H9 (cell line): ENCODE measurements around the gene MGAT4C. TPM values are rescaled to one million over a fixed set of nuclear protein-coding genes. Genes with fewer than 3 reads are reported as not detected.

ENCODE experiments used
- DNase-seq: peaks from one replicate; pipeline ENCODE4 v3.0.0-alpha.2; 2017
- H2AFZ ChIP-seq: one replicate; pipeline ENCODE4 v1.6.1; 2013; ENCODE audit warnings: mild to moderate bottlenecking, low read length, control low read depth, moderate library complexity
- H2AK5ac ChIP-seq: 2 replicates; pipeline ENCODE4 v1.6.1; 2013; ENCODE audit warnings: low read length, control low read depth, mixed read lengths; ENCODE audit not compliant: insufficient read length
- H2BK120ac ChIP-seq: one replicate; pipeline ENCODE4 v1.6.1; 2013; ENCODE audit warnings: low read depth, mild to moderate bottlenecking, low read length, control low read depth, inconsistent platforms; ENCODE audit not compliant: poor library complexity, severe bottlenecking
- H2BK12ac ChIP-seq: 2 replicates; pipeline ENCODE4 v1.6.1; 2013; ENCODE audit warnings: low read length, control low read depth, mixed read lengths, low read depth; ENCODE audit not compliant: insufficient read length
- H2BK15ac ChIP-seq: 2 replicates; pipeline ENCODE4 v1.6.1; 2013; ENCODE audit warnings: low read depth, low read length, control low read depth
- H2BK20ac ChIP-seq: one replicate; pipeline ENCODE4 v1.6.1; 2013; ENCODE audit warnings: low read depth, mild to moderate bottlenecking, low read length, control low read depth, inconsistent platforms; ENCODE audit not compliant: poor library complexity, severe bottlenecking
- H2BK5ac ChIP-seq: 2 replicates; pipeline ENCODE4 v1.6.1; 2013; ENCODE audit warnings: low read length, control low read depth, mixed read lengths; ENCODE audit not compliant: insufficient read length
- H3K14ac ChIP-seq: 2 replicates; pipeline ENCODE4 v1.6.1; 2013; ENCODE audit warnings: low read length, control low read depth; ENCODE audit not compliant: insufficient read depth
- H3K18ac ChIP-seq: 2 replicates; pipeline ENCODE4 v1.6.1; 2013; ENCODE audit warnings: low read depth, mild to moderate bottlenecking, mixed read lengths, low read length, control low read depth; ENCODE audit not compliant: insufficient read length
- H3K23ac ChIP-seq: 2 replicates; pipeline ENCODE4 v1.6.1; 2013; ENCODE audit warnings: low read length, control low read depth, mixed read lengths, low read depth; ENCODE audit not compliant: insufficient read length
- H3K23me2 ChIP-seq: 2 replicates; pipeline ENCODE4 v1.6.1; 2013; ENCODE audit warnings: low read depth, mild to moderate bottlenecking, mixed read lengths, low read length, control low read depth; ENCODE audit not compliant: insufficient read length, poor library complexity, severe bottlenecking
- H3K27ac ChIP-seq: 2 replicates; pipeline ENCODE4 v1.5.1; 2013; ENCODE audit warnings: low read length, control low read depth, mixed read lengths, low read depth; ENCODE audit not compliant: insufficient read length
- H3K27me3 ChIP-seq: 2 replicates; pipeline ENCODE4 v1.6.1; 2013; ENCODE audit warnings: low read length, control low read depth, inconsistent platforms; ENCODE audit not compliant: insufficient read depth
- H3K4ac ChIP-seq: 2 replicates; pipeline ENCODE4 v1.6.1; 2013; ENCODE audit warnings: low read depth, mild to moderate bottlenecking, control low read depth, inconsistent platforms, low read length, moderate library complexity
- H3K4me1 ChIP-seq: 2 replicates; pipeline ENCODE4 v1.6.1; 2013; ENCODE audit warnings: low read length, control low read depth, inconsistent platforms; ENCODE audit not compliant: insufficient read depth
- H3K4me2 ChIP-seq: 2 replicates; pipeline ENCODE4 v1.6.1; 2013; ENCODE audit warnings: low read length, control low read depth, mixed read lengths; ENCODE audit not compliant: insufficient read length, insufficient read depth
- H3K56ac ChIP-seq: 2 replicates; pipeline ENCODE4 v1.6.1; 2013; ENCODE audit warnings: low read depth, mild to moderate bottlenecking, mixed read lengths, low read length, control low read depth; ENCODE audit not compliant: insufficient read length
- H3K79me1 ChIP-seq: 2 replicates; pipeline ENCODE4 v1.6.1; 2013; ENCODE audit warnings: low read depth, mild to moderate bottlenecking, moderate library complexity, low read length, control low read depth, inconsistent platforms; ENCODE audit not compliant: insufficient read depth, poor library complexity, severe bottlenecking
- H3K79me2 ChIP-seq: 2 replicates; pipeline ENCODE4 v1.6.1; 2013; ENCODE audit warnings: low read length, control low read depth, inconsistent platforms; ENCODE audit not compliant: insufficient read depth
- H3K9ac ChIP-seq: 2 replicates; pipeline ENCODE4 v1.6.1; 2013; ENCODE audit warnings: low read length, control low read depth, mixed read lengths; ENCODE audit not compliant: insufficient read length; ENCODE audit errors: extremely low read depth
- H3K9me3 ChIP-seq: one replicate; pipeline ENCODE4 v1.6.1; 2013; ENCODE audit warnings: low read depth, low read length, inconsistent platforms; ENCODE audit not compliant: control insufficient read depth
- H3T11ph ChIP-seq: one replicate; pipeline ENCODE4 v1.6.1; 2013; ENCODE audit warnings: mild to moderate bottlenecking, low read length, control low read depth, inconsistent platforms
- H4K20me1 ChIP-seq: one replicate; pipeline ENCODE4 v1.6.1; 2013; ENCODE audit not compliant: control insufficient read depth, insufficient read length, insufficient read depth
- H4K5ac ChIP-seq: 2 replicates; pipeline ENCODE4 v1.6.1; 2013; ENCODE audit warnings: low read depth, mild to moderate bottlenecking, mixed read lengths, low read length, control low read depth; ENCODE audit not compliant: insufficient read length
- H4K8ac ChIP-seq: replicated peaks from 2 replicates; pipeline ENCODE4 v1.6.1; 2013; ENCODE audit warnings: low read length, control low read depth, mixed read lengths, low read depth; ENCODE audit not compliant: insufficient read length
- H4K91ac ChIP-seq: 2 replicates; pipeline ENCODE4 v1.6.1; 2013; ENCODE audit warnings: low read depth, mild to moderate bottlenecking, moderate library complexity, mixed read lengths, low read length, control low read depth; ENCODE audit not compliant: insufficient read length
- H3K27ac Mint-ChIP-seq, 3 experiments: 2 replicates in 2 of 3; 3 replicates in 1 of 3; pipeline ENCODE4 v1.8.0; 2020 to 2021; ENCODE audit warnings: mixed read lengths in 3 of 3, mild to moderate bottlenecking in 1 of 3, moderate library complexity in 1 of 3
- H3K27me3 Mint-ChIP-seq: 2 replicates; pipeline ENCODE4 v1.8.0; 2021; ENCODE audit warnings: low read depth, mild to moderate bottlenecking, moderate library complexity, mixed read lengths
- H3K36me3 Mint-ChIP-seq, 3 experiments: 2 replicates in 2 of 3; 3 replicates in 1 of 3; pipeline ENCODE4 v1.8.0; 2020 to 2021; ENCODE audit warnings: low read depth in 3 of 3, mixed read lengths in 3 of 3; ENCODE audit not compliant: insufficient read depth in 1 of 3
- H3K4me1 Mint-ChIP-seq, 2 experiments: 2 replicates each; pipeline ENCODE4 v1.8.0; 2020; ENCODE audit warnings: mixed read lengths in 2 of 2
- H3K4me3 Mint-ChIP-seq, 2 experiments: 2 replicates in 1 of 2; 3 replicates in 1 of 2; pipeline ENCODE4 v1.8.0; 2020 to 2021; ENCODE audit warnings: mild to moderate bottlenecking in 2 of 2, mixed read lengths in 2 of 2, moderate library complexity in 1 of 2
- H3K9me3 Mint-ChIP-seq, 2 experiments: 2 replicates in 1 of 2; 3 replicates in 1 of 2; pipeline ENCODE4 v1.8.0; 2020; ENCODE audit warnings: mild to moderate bottlenecking in 2 of 2, mixed read lengths in 2 of 2, moderate library complexity in 1 of 2
- CTCF ChIP-seq: fragments of 200-600 bp; sonication (generic); conservative IDR thresholded peaks from 3 replicates; pipeline ENCODE4 v1.8.0; 2021; ENCODE audit warnings: antibody characterized with exemption, mild to moderate bottlenecking
- WGBS: extraction: QIAGEN DNeasy Blood & Tissue Kit; methylation state at CpG from one replicate; pipeline ENCODE4 v1.1.7; 2013; ENCODE audit warnings: missing lambda C conversion rate, low lambda C conversion rate, mixed read lengths; ENCODE audit not compliant: insufficient read length; ENCODE audit errors: extremely low coverage; 5-methylcytosine and 5-hydroxymethylcytosine counted together
- total RNA-seq: library from RNA; stranded (reverse); gene quantifications from 2 replicates; pipeline ENCODE4 v1.2.1, GENCODE V29; 2021

Gene MGAT4C
- total RNA-seq, 1 experiment from 2014 or later, result 1.3 TPM

GRCh38 chr12:86179855-86180254, 76.3 kb downstream of the MGAT4C start:
- H3K23ac ChIP-seq, result no peak overlapping the region
- H3K4me1 Mint-ChIP-seq, result no peaks in the 10 kb centered on the region
- H3K27me3 ChIP-seq, result no peaks in the 10 kb centered on the region
- no peak overlapping the region for H3K14ac ChIP-seq
- H3K4me3 Mint-ChIP-seq, result no peak overlapping the region
- H3T11ph ChIP-seq, result no peak overlapping the region
- no peak for TF ChIP-seq CTCF
- no peaks in the 10 kb centered on the region for H3K27me3 Mint-ChIP-seq
- H3K4me1 ChIP-seq, result no peaks in the 10 kb centered on the region
- no peaks in the 10 kb centered on the region for H3K79me2 ChIP-seq
- H4K91ac ChIP-seq, result no peak overlapping the region
- H3K9me3 Mint-ChIP-seq, result peaks cover 19 to 24% of the 10 kb centered on the region in 2 experiments
- no peak overlapping the region for H3K9ac ChIP-seq
- no peaks in the 10 kb centered on the region for H4K20me1 ChIP-seq
- no peaks in the 10 kb centered on the region for H3K23me2 ChIP-seq
- H3K18ac ChIP-seq, result no peak overlapping the region
- no peaks in the 10 kb centered on the region for H3K9me3 ChIP-seq
- no peak overlapping the region for H4K5ac ChIP-seq
- no peak overlapping the region for H3K56ac ChIP-seq
- no peak for DNase-seq
- no peak overlapping the region for H2BK15ac ChIP-seq
- no peak overlapping the region for H3K27ac ChIP-seq
- H2BK12ac ChIP-seq, result no peak overlapping the region
- H3K4me2 ChIP-seq, result no peak overlapping the region
- no peak overlapping the region for H2AFZ ChIP-seq
- peaks cover 17 to 33% (median 23%) of the 10 kb centered on the region in 3 experiments for H3K36me3 Mint-ChIP-seq
- H3K79me1 ChIP-seq, result no peaks in the 10 kb centered on the region
- H2AK5ac ChIP-seq, result no peak overlapping the region
- H4K8ac ChIP-seq, result no peak overlapping the region
- H3K27ac Mint-ChIP-seq, result no peak overlapping the region
- no peak overlapping the region for H3K4ac ChIP-seq
- H2BK20ac ChIP-seq, result no peak overlapping the region
- H2BK5ac ChIP-seq, result no peak overlapping the region
- WGBS, result no CpG with 5 or more reads among the region's 1 CpG
- no peak overlapping the region for H2BK120ac ChIP-seq
